Loucy (cell line): ENCODE data around the gene MIGA1.

Source experiments
- CTCF ChIP-seq: fragments of 200-600 bp; sonication (generic); conservative IDR thresholded peaks from 2 replicates; pipeline ENCODE4 v1.5.1; 2014; ENCODE audit warnings: mild to moderate bottlenecking, antibody characterized with exemption, low read length
- EZH2phosphoT487 ChIP-seq: fragments of 200-600 bp; IDR thresholded peaks from 2 replicates; pipeline ENCODE4 v1.6.1; 2018; ENCODE audit warnings: antibody characterized with exemption, mild to moderate bottlenecking, moderate library complexity, borderline replicate concordance

DNA sequence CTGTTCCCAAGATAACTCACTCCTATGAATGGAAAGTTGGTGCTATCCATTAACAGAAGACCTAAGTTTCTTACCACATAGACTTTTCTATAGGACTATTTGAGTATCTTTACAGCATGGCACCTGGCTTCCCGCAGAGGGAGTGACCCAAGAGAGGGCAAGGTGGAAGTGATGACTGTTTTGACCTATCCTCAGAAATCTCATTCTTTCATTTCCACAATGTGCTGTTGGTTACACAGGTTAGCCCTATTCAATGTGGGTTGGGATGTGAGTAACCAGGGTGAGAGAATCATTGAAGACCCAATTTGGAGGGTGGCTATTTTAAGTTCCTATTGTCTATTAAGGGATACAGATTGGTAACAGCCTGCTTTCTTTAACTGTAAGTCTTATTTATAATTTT lies 70.6 kb downstream of the MIGA1 start:
- TF ChIP-seq CTCF (no peak), EZH2phosphoT487 (no peak)
